HG02938 (cell line): Measurements from ENCODE around the gene ARHGEF38.

ENCODE experiments used
- ATAC-seq: cut with Tn5 transposase; IDR thresholded peaks from one replicate; pipeline ENCODE4 v1.9.1; 2021; ENCODE audit warnings: mild to moderate bottlenecking, moderate library complexity; ENCODE audit not compliant: unreplicated experiment

Gene ARHGEF38, protein sequence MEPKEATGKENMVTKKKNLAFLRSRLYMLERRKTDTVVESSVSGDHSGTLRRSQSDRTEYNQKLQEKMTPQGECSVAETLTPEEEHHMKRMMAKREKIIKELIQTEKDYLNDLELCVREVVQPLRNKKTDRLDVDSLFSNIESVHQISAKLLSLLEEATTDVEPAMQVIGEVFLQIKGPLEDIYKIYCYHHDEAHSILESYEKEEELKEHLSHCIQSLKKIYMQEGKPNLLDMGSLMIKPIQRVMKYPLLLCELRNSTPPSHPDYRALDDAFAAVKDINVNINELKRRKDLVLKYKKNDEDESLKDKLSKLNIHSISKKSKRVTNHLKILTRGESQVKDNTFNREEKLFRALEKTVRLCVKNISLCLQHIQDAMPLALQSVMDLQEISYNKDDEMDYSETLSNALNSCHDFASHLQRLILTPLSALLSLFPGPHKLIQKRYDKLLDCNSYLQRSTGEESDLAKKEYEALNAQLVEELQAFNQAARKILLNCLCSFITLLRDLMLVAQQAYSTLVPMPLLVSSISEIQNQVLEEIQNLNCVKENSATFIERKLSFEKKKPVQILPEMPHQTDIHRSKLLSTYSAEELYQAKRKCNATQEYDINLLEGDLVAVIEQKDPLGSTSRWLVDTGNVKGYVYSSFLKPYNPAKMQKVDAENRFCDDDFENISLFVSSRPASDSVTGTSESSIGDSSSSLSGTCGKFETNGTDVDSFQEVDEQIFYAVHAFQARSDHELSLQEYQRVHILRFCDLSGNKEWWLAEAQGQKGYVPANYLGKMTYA

DNA sequence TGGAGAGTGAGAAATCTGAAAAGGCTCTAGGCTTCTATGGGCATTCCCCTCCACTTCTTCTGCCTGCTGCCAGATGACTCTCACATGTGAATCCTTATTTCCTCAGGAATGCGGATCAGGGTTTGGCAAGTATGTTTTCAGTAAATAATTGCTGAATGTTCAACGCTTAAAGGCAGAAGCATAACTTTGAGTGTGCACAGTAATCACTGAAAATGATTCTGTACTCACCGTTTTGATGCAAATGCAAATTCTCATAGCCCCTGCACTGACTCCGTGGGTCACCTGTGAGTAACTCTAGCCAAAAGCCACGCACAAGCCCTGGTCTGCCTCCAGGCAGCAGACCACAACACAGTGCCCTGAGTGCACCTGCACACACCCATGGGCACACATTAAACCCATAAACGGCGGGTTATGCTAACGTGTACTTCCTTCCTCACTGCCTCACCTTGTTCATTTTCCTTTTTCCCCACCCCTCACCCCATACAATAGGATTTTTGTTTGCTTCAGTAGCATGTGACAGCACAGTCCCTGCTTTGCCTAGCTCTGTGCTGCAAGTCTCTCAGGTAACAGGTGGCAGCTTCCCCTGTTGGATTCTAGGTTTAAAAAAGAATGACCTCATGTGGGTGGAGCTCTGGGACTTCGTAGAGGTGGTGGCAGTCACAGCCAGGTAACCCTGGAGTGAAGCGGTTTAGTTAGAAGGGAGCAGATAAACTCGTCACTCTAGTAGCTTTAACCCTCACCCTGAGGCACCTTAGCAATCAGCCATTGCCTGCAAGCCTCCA is at the start of gene ARHGEF38:
TSS of gene ARHGEF38 (plus strand) at position 656 of the 782 bp plus-strand sequence. CDS start 146 bp downstream, outside the sequence.
- no peak for ATAC-seq

DNA sequence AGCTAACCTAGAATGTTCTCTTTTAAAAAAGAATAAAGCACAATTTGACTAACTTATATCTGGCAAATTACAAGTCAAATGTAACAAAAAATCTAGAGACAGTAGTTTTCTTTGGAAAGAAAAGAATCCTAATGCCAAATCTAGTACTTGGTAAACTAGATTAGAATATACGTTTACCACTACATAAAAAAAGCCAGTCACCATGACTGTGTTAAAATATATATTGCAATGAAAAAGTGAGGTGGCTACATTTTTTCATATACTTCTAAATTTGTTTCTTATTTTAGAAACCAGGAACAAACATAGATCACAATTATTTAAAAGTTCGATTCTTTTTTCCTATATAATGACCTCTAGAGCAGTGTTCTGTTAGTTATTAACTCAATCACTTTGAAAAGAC is 48.9 kb upstream of the ARHGEF38 start:
- ATAC-seq = no peak

DNA sequence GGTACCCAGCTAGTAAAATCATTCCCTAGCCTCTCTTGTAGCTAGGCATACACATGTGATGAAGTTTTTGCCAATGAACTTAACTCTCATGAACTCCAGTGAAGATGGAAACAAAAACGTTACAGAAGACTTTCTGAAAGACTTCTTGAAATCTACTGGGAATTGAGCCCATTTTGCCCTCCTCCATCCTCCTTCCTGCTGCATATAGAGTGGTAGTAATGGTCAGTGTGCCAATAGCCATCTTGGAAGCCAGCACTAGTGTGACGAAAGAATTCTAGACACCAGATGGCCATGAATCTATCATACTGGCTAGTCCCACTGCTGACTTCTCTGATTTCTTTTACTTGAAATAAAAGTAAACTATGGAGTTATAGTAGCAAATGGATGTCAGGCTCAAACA is 47.7 kb upstream of the ARHGEF38 start:
- no peak for ATAC-seq

GRCh38 chr4:105509291-105509690 is 43.1 kb upstream of the ARHGEF38 start:
- peak; percentile 99 for ATAC-seq

DNA sequence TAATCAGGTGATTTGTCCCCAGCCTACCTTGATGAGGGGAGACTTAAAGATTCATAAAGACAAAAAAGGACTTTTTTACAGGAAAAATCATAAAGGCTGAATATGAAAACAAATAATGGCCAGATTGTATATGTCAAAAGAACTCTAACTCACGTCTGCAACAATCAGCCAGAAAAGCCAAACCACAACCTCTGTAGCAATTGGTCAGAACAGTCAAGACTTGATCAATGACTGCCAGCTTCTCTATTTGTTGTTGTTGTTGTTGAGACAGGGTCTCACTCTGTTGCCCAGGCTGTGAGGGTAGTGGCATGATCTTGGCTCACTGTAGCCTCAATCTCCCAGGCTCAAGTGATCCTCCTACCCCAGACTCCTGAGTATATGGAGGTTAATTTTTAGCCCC is 42.7 kb upstream of the ARHGEF38 start:
- no peak for ATAC-seq

- ATAC-seq = no peak
Observed at GRCh38 chr4:105510245-105510644, 42.2 kb upstream of the ARHGEF38 start.

DNA sequence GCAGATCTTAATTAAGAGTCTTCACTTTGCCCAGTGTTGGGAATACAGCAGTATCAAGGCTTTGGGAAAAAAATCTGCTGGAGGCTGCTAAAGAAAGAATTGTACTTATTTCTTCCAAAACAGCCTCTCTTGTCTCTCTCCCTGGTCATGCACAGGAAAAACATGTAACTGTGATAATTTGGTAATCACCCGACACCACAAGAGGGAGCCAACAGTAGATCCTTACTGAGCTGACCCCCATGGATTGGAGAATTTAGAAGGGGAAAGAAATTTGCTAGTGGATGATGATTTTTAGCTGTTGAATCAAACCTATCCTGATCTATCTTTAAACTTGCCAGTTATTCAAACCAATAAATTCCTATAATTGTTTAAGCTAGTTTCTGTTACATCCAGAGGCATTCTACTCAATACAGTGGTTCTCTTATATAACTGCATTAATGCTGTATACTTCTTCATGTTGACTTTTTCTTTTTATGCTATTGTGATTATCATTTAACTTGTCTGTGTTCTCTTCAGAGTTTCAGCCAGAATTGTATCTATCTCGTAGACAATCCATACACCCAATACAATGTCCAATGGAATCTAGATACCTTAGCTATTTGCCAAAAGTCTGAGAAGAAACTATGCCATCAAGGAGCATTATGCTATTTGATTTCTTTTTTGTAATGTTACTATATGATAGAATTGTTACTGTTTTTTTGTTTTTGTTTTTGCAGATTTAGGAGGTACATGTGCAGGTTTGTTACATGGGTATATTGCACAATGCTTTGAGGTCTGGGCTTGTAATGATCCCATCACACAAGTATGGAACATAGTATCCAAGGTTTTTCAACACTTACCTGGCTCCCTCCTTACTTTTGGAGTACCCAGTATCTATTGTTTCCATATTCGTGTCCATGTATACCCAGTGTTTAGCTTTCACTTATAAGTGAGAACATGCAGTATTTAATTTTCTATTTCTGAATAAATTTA is 31.3 kb upstream of the ARHGEF38 start:
- ATAC-seq = peak; percentile 88

- no peak for ATAC-seq
Observed at GRCh38 chr4:105526656-105527055, 25.8 kb upstream of the ARHGEF38 start.

DNA sequence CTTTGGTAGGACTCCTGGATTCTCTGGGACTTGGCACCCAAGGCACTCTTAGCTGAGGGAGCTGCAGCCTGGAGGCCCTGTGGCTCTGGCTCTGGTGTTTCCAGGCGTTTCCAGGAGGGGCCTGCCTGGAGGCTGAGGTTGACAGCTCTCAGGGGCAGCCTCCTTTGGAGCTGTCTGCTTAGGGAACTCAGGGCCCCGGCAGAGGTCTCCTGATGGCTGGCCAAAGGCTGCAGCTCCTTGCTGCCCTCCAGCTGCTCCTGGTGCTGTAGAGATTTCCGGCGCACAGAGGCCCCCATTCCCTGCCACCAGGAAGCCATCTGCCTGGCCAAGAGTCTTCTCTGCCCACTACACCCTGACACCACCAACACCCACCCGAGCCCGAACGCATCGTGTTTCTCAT is 25.3 kb upstream of the ARHGEF38 start:
- ATAC-seq = no peak

DNA sequence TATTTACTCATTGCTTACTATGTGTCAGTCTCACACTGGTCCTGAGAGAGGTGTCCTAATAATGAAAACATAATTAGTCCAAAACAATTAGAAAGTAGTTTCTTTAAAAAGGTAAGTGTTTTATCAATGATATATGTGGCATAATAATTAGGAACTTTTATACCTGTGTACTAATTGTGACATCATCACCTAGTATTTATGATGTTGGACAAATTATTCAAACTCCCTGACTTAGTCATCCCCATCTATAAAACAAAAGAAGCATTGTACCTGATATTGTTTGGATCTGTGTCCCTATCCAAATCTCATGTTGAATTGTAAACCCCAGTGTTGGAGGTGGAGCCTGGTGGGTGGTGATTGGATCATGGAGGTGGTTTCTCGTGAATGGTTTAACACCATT is 15.8 kb upstream of the ARHGEF38 start:
- no peak for ATAC-seq

GRCh38 chr4:105541420-105541819 is 11.0 kb upstream of the ARHGEF38 start:
- ATAC-seq = no peak

GRCh38 chr4:105542039-105542438 is 10.4 kb upstream of the ARHGEF38 start:
- ATAC-seq = no peak

DNA sequence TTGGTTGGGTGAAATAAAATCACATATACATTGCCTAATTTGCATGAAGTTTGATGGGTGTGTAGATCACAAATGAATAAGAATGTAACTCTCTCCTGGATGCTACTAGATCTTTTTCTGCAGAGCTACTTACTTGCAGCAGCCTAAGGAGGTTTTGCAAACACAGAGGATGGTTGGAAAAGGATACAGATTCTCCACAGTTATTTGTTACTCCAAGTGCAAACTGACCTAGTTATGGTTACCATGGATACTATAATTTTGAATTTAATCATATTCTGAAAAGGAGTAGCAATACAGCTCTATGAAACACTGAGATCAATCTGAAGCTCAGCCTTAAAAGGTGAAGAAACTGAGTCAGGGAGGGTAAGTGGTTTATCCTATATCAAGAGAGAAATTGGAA is 9.1 kb upstream of the ARHGEF38 start:
- no peak for ATAC-seq

GRCh38 chr4:105543881-105544280 is 8.5 kb upstream of the ARHGEF38 start:
- no peak for ATAC-seq

- ATAC-seq = no peak
Observed at GRCh38 chr4:105544520-105545286, 7.7 kb upstream of the ARHGEF38 start.

GRCh38 chr4:105546086-105546485 is 6.3 kb upstream of the ARHGEF38 start:
- no peak for ATAC-seq

DNA sequence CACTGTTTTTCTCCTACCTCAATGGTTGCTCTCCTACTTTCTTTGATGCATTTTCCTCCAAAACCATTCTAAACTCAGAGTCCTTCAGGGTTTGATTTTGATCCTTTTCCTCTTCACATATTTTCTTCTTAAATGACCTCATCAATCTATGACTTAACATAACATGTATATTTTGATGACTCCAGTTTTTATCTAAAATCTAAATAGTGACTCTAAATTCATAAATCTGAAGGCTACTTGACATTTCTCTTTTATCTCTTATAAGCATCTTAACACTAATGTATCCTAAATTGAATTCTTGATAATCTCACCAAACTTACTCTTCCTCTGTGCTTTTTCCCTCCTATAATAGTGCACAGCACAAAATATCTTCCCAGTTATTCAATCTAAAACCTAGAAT is 4.7 kb upstream of the ARHGEF38 start:
- no peak for ATAC-seq

DNA sequence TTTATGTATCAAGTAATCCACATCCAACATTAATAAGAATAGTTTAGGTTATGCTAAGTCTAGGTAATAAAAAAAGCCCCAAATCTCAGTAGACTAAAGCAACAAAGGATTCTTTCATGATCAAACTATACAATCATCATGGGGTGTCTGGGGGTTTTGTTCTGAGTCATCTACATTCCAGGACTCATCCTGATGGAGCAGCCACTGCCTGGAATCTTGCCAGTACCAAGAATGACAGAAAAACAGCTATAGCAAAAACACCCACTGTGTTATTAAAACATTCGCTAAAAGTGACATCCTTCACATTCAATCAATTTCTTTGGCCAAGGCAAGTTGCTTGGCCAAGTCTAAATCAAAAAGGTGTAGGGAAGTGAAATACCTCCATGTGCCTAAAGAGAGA is 3.9 kb upstream of the ARHGEF38 start:
- no peak for ATAC-seq

DNA sequence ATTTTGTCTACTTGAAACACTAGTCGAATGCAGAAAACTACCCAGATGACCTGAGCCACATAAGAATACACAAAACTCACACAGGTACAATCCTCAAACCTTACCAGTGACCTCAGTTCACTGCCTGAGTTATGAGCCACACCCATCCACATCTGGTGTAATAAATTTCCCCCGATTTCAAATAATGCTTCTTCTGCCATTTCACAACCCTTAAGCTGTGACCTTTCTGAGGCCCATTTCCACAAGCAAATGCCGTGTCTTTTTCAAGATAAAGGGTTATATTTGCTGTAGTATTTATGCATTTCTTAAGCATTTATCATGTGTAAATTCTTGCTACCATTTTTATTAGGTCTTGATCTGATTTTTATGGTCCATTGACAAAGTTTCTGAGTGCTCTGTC is 1.8 kb upstream of the ARHGEF38 start:
- ATAC-seq = no peak
